SK-N-SH (cell line): Measurements from ENCODE around the gene KAT2A. TPM values are rescaled to one million over a fixed set of nuclear protein-coding genes. Genes with fewer than 3 reads are reported as not detected.

Experiments used
- CTCF ChIA-PET: fragments of 300-600, 350-600 bp; formaldehyde crosslinking; extraction: SDS; loops from one replicate; lab custom pipeline; 2021; lab: Yijun Ruan, JAX
- POLR2A ChIA-PET: fragments of 350-600 bp; sonication (Branson Sonifier 250); formaldehyde crosslinking; extraction: SDS; loops from one replicate; lab custom pipeline; 2020; ENCODE audit warnings: antibody characterized with exemption, inconsistent platforms; lab: Yijun Ruan, JAX
- DNase-seq: peaks from one replicate; pipeline ENCODE4 v3.0.0; 2012
- H2AFZ ChIP-seq: fragments of 200-600 bp; sonication (generic); 2 replicates; pipeline ENCODE4 v1.8.1; 2016; ENCODE audit warnings: antibody characterized with exemption, mild to moderate bottlenecking, low read depth
- H3F3A ChIP-seq: fragments of 200-600 bp; sonication (generic); replicated peaks from 2 replicates; pipeline ENCODE3; 2016; ENCODE audit warnings: antibody characterized with exemption, mild to moderate bottlenecking; ENCODE audit not compliant: insufficient read depth
- H3K27ac ChIP-seq, 2 experiments: fragments of 200-500 bp in 1 of 2; fragments of 200-600 bp in 1 of 2; sonication (Bioruptor generic) in 1 of 2; sonication (generic), shearing (Covaris generic) in 1 of 2; 2 replicates each; pipeline versions ENCODE4 v1.5.1 to v1.6.1; 2014 to 2016; ENCODE audit warnings: low read depth in 2 of 2, inconsistent platforms in 1 of 2, low read length in 1 of 2, mild to moderate bottlenecking in 1 of 2, mixed read lengths in 1 of 2
- H3K27me3 ChIP-seq: fragments of 200-600 bp; sonication (generic), shearing (Covaris generic); 2 replicates; pipeline ENCODE4 v1.6.1; 2016; ENCODE audit warnings: mixed run types; ENCODE audit not compliant: insufficient read depth
- H3K36me3 ChIP-seq, 2 experiments: fragments of 200-500 bp in 1 of 2; fragments of 200-600 bp in 1 of 2; sonication (Bioruptor generic) in 1 of 2; sonication (generic) in 1 of 2; replicated peaks in 1 of 2; 2 replicates each; pipeline versions ENCODE3 to v1.5.1; 2014 to 2016; ENCODE audit warnings: low read length in 1 of 2, mild to moderate bottlenecking in 1 of 2; ENCODE audit not compliant: insufficient read depth in 2 of 2, control insufficient read depth in 1 of 2
- H3K4me1 ChIP-seq, 2 experiments: fragments of 200-500 bp in 1 of 2; fragments of 200-600 bp in 1 of 2; sonication (Bioruptor generic) in 1 of 2; sonication (generic), shearing (Covaris generic) in 1 of 2; 2 replicates each; pipeline versions ENCODE4 v1.5.1 to v1.6.1; 2014 to 2016; ENCODE audit warnings: low read depth in 1 of 2, low read length in 1 of 2, mixed run types in 1 of 2; ENCODE audit not compliant: insufficient read depth in 2 of 2, control insufficient read depth in 1 of 2
- H3K4me2 ChIP-seq: fragments of 200-600 bp; sonication (generic), shearing (Covaris generic); 2 replicates; pipeline ENCODE4 v1.6.1; 2017; ENCODE audit warnings: mixed run types
- H3K4me3 ChIP-seq, 2 experiments: fragments of 200-500 bp in 1 of 2; fragments of 200-600 bp in 1 of 2; sonication (Bioruptor generic) in 1 of 2; sonication (generic), shearing (Covaris generic) in 1 of 2; 2 replicates each; pipeline versions ENCODE4 v1.5.1 to v1.8.1; 2014 to 2016; ENCODE audit warnings: low read depth in 2 of 2, inconsistent platforms in 1 of 2, low read length in 1 of 2, mild to moderate bottlenecking in 1 of 2, mixed read lengths in 1 of 2, moderate library complexity in 1 of 2
- H3K79me2 ChIP-seq: fragments of 200-600 bp; sonication (generic); 2 replicates; pipeline ENCODE4 v1.8.1; 2017; ENCODE audit warnings: mild to moderate bottlenecking; ENCODE audit not compliant: insufficient read depth
- H3K9ac ChIP-seq: fragments of 200-600 bp; sonication (generic); 2 replicates; pipeline ENCODE4 v1.6.1; 2017; ENCODE audit warnings: mixed run types
- H3K9me2 ChIP-seq: fragments of 200-600 bp; sonication (generic); 2 replicates; pipeline ENCODE4 v1.6.1; 2017; ENCODE audit warnings: mixed run types
- H3K9me3 ChIP-seq: fragments of 200-600 bp; sonication (generic); 2 replicates; pipeline ENCODE4 v1.6.1; 2017; ENCODE audit warnings: mixed run types, mild to moderate bottlenecking, moderate library complexity
- H4K20me1 ChIP-seq: fragments of 200-600 bp; sonication (generic); 2 replicates; pipeline ENCODE4 v1.6.1; 2017; ENCODE audit warnings: mild to moderate bottlenecking, mixed run types; ENCODE audit not compliant: insufficient read depth
- NRF1 ChIP-seq: IDR thresholded peaks from 2 replicates; pipeline ENCODE4 v1.6.1; 2012; ENCODE audit warnings: low read depth, mild to moderate bottlenecking, low read length
- TAF1 ChIP-seq: IDR thresholded peaks from 2 replicates; pipeline ENCODE4 v1.6.1; 2012; ENCODE audit warnings: low read depth, mild to moderate bottlenecking, low read length, moderate library complexity, borderline replicate concordance
- TCF12 ChIP-seq: IDR thresholded peaks from 2 replicates; pipeline ENCODE4 v1.4.0; 2012
- YY1 ChIP-seq: IDR thresholded peaks from 2 replicates; pipeline ENCODE4 v1.4.0; 2012; ENCODE audit warnings: low read depth, mild to moderate bottlenecking
- WGBS: methylation state at CpG from one replicate; pipeline ENCODE4 v1.1.6; 2017; ENCODE audit warnings: low lambda C conversion rate; 5-methylcytosine and 5-hydroxymethylcytosine counted together
- polyA plus RNA-seq, 3 experiments: library from polyadenylated mRNA; depleted of rRNA; stranded (reverse); fragments of >200 nt; gene quantifications; 2 replicates each; pipeline ENCODE4 v1.2.3, GENCODE V29; 2012
- TF ChIP-seq, protein P1 (sequence below): fragments of 150-350 bp; IDR thresholded peaks from 2 replicates; pipeline ENCODE4 v1.6.1; 2017; ENCODE audit warnings: antibody characterized with exemption, low read length, low read depth, borderline replicate concordance
- TF ChIP-seq, protein P2 (sequence below): IDR thresholded peaks from 2 replicates; pipeline ENCODE4; 2012
- TF ChIP-seq, protein P3 (sequence below): IDR thresholded peaks from 2 replicates; pipeline ENCODE4 v1.6.1; 2012; ENCODE audit warnings: mild to moderate bottlenecking, low read depth, low read length, moderate library complexity
- TF ChIP-seq, protein P4 (sequence below): fragments of 200-600 bp; sonication (generic); IDR thresholded peaks from 2 replicates; pipeline ENCODE4 v1.6.1; 2017; ENCODE audit warnings: antibody characterized with exemption, mild to moderate bottlenecking, moderate library complexity
- TF ChIP-seq, protein P5 (sequence below): IDR thresholded peaks from 2 replicates; pipeline ENCODE4 v1.4.0; 2012; ENCODE audit warnings: low read depth, borderline replicate concordance
- TF ChIP-seq, protein P6 (sequence below): fragments of 150-350 bp; IDR thresholded peaks from 2 replicates; pipeline ENCODE4 v1.6.1; 2016; ENCODE audit warnings: mild to moderate bottlenecking, low read depth, low read length

KAT2A gene
- polyA plus RNA-seq, 1 of the 3 experiments (the other 2 are of a cell fraction), result 45.1 TPM

DNA sequence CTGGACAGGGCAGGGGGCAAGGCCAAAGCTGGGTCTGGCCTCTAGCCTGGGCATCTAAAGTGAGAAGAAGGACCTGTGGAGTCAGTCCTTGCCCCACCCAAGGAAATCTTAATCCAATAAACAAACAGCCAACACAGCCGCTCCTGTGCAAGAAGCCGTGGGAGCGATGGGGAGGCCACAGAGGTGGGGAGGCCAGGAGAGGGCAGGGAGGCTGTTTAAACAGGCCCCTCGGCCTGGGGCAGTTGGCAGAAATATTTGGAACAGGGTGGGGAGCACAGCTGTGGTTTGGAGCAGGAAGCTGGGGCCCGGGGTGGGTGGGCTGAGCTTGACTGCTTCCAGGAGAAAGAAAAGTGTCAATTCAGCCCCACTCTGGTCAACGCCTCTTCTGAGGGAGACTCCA is 28.2 kb downstream of the KAT2A start (continued):
- TF ChIP-seq, protein P1, sequence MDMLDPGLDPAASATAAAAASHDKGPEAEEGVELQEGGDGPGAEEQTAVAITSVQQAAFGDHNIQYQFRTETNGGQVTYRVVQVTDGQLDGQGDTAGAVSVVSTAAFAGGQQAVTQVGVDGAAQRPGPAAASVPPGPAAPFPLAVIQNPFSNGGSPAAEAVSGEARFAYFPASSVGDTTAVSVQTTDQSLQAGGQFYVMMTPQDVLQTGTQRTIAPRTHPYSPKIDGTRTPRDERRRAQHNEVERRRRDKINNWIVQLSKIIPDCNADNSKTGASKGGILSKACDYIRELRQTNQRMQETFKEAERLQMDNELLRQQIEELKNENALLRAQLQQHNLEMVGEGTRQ, result no peak
- TF ChIP-seq, protein P2, sequence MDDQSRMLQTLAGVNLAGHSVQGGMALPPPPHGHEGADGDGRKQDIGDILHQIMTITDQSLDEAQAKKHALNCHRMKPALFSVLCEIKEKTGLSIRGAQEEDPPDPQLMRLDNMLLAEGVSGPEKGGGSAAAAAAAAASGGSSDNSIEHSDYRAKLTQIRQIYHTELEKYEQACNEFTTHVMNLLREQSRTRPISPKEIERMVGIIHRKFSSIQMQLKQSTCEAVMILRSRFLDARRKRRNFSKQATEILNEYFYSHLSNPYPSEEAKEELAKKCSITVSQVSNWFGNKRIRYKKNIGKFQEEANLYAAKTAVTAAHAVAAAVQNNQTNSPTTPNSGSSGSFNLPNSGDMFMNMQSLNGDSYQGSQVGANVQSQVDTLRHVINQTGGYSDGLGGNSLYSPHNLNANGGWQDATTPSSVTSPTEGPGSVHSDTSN, result no peak

DNA sequence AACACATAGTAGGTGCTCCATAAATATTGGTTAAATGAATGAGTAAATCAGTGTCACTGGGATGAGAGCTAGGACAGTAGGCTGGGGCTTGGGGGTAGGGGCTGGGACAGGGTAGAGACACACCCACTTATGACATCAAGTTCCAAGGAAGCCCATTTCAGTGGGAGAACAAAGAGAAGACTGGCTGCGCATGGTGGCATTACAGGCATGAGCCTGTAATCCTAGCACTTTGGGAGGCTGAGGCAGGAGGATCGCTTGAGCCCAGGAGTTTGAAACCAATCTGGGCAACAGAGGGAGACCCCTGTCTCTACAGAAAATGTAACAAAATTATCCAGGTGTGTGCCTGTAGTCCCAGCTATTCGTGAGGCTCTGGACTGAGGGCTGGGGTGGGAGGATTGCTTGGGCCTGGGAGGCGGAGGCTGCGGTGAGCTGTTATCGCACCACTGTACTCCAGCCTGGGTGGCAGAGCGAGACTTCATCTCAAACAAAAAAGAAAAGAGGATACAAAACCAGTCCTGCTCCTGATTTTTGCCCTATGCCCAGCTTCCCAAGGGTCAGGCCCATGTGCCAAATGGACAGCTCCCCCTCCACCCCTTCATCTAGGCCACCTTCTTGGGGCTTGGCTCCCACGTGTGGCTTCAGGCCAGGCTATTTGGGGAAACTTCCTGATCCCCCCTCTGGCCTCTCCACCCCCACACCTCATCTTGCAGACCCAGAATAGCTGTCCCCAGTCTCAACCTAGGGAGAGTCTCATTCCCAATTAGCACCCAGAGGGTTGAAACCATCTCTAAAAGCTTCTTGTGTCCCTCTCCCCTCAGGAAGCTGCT is 30.0 kb downstream of the KAT2A start:
- no peaks in the 10 kb centered on the region for H4K20me1 ChIP-seq
- DNase-seq, result no peak
- H2AFZ ChIP-seq, result no peak overlapping the region
- TF ChIP-seq, protein P3, sequence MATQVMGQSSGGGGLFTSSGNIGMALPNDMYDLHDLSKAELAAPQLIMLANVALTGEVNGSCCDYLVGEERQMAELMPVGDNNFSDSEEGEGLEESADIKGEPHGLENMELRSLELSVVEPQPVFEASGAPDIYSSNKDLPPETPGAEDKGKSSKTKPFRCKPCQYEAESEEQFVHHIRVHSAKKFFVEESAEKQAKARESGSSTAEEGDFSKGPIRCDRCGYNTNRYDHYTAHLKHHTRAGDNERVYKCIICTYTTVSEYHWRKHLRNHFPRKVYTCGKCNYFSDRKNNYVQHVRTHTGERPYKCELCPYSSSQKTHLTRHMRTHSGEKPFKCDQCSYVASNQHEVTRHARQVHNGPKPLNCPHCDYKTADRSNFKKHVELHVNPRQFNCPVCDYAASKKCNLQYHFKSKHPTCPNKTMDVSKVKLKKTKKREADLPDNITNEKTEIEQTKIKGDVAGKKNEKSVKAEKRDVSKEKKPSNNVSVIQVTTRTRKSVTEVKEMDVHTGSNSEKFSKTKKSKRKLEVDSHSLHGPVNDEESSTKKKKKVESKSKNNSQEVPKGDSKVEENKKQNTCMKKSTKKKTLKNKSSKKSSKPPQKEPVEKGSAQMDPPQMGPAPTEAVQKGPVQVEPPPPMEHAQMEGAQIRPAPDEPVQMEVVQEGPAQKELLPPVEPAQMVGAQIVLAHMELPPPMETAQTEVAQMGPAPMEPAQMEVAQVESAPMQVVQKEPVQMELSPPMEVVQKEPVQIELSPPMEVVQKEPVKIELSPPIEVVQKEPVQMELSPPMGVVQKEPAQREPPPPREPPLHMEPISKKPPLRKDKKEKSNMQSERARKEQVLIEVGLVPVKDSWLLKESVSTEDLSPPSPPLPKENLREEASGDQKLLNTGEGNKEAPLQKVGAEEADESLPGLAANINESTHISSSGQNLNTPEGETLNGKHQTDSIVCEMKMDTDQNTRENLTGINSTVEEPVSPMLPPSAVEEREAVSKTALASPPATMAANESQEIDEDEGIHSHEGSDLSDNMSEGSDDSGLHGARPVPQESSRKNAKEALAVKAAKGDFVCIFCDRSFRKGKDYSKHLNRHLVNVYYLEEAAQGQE, result no peak
- TF ChIP-seq, protein P4, sequence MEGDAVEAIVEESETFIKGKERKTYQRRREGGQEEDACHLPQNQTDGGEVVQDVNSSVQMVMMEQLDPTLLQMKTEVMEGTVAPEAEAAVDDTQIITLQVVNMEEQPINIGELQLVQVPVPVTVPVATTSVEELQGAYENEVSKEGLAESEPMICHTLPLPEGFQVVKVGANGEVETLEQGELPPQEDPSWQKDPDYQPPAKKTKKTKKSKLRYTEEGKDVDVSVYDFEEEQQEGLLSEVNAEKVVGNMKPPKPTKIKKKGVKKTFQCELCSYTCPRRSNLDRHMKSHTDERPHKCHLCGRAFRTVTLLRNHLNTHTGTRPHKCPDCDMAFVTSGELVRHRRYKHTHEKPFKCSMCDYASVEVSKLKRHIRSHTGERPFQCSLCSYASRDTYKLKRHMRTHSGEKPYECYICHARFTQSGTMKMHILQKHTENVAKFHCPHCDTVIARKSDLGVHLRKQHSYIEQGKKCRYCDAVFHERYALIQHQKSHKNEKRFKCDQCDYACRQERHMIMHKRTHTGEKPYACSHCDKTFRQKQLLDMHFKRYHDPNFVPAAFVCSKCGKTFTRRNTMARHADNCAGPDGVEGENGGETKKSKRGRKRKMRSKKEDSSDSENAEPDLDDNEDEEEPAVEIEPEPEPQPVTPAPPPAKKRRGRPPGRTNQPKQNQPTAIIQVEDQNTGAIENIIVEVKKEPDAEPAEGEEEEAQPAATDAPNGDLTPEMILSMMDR, result no peak
- TF ChIP-seq TCF12 (no peak), YY1 (no peak), NRF1 (no peak), TAF1 (no peak)
- TF ChIP-seq, protein P5, sequence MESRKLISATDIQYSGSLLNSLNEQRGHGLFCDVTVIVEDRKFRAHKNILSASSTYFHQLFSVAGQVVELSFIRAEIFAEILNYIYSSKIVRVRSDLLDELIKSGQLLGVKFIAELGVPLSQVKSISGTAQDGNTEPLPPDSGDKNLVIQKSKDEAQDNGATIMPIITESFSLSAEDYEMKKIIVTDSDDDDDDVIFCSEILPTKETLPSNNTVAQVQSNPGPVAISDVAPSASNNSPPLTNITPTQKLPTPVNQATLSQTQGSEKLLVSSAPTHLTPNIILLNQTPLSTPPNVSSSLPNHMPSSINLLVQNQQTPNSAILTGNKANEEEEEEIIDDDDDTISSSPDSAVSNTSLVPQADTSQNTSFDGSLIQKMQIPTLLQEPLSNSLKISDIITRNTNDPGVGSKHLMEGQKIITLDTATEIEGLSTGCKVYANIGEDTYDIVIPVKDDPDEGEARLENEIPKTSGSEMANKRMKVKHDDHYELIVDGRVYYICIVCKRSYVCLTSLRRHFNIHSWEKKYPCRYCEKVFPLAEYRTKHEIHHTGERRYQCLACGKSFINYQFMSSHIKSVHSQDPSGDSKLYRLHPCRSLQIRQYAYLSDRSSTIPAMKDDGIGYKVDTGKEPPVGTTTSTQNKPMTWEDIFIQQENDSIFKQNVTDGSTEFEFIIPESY, result no peak
- TF ChIP-seq, protein P6, sequence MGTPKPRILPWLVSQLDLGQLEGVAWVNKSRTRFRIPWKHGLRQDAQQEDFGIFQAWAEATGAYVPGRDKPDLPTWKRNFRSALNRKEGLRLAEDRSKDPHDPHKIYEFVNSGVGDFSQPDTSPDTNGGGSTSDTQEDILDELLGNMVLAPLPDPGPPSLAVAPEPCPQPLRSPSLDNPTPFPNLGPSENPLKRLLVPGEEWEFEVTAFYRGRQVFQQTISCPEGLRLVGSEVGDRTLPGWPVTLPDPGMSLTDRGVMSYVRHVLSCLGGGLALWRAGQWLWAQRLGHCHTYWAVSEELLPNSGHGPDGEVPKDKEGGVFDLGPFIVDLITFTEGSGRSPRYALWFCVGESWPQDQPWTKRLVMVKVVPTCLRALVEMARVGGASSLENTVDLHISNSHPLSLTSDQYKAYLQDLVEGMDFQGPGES, result no peak
- H3K27ac ChIP-seq, result no peak overlapping the region
- H3K4me1 ChIP-seq, result no peaks in the 10 kb centered on the region
- no peaks in the 10 kb centered on the region for H3K9me2 ChIP-seq
- CTCF ChIA-PET, result interaction anchor here (0.9 to 5.7 kb wide), 7 partner anchors 10 to 165 kb away, joined by 3 to 46 read pairs (median 6); no protein-coding TSS in a partner anchor
- H3K27me3 ChIP-seq, result peaks cover 7% of the 10 kb centered on the region; the same call in 1 of the 2 replicates
- no peak overlapping the region for H3K9ac ChIP-seq
- no peaks in the 10 kb centered on the region for H3K9me3 ChIP-seq
- no peak overlapping the region for H3K4me3 ChIP-seq
- POLR2A ChIA-PET, result interaction anchor here (1.4 kb wide), 1 partner anchor 11 kb away, joined by 3 read pairs; no protein-coding TSS in a partner anchor
- H3K36me3 ChIP-seq, result no peaks in the 10 kb centered on the region
- H3K4me2 ChIP-seq, result no peak overlapping the region
- no peaks in the 10 kb centered on the region for H3F3A ChIP-seq
- 78% methylated on average over 8 of the region's 8 CpGs for WGBS
- no peaks in the 10 kb centered on the region for H3K79me2 ChIP-seq
